Psoas muscle (tissue), 8 donors: ENCODE data around the gene MARCHF9. TPM values are rescaled to one million over a fixed set of nuclear protein-coding genes. Genes with fewer than 3 reads are reported as not detected.

Experiments
- ATAC-seq, 4 donors: fragments of 200-7000 bp; cut with Tn5 transposase; one replicate each; pipeline ENCODE4 v1.9.1; 2020; ENCODE audit warnings: moderate library complexity in 3 of 4, mild to moderate bottlenecking in 2 of 4
- DNase-seq, 2 donors: peaks; one replicate each; pipeline ENCODE4 v3.0.0-alpha.2; 2020
- H3K27ac ChIP-seq: fragments of 200-600 bp; one replicate; pipeline ENCODE4 v1.8.0; 2022
- H3K27me3 ChIP-seq, 3 donors: fragments of 200-600 bp in 1 of 3; one replicate each; pipeline versions ENCODE4 v1.6.1 to v1.8.0; 2013 to 2022; ENCODE audit warnings: low read length in 2 of 3, mild to moderate bottlenecking in 2 of 3, moderate library complexity in 1 of 3; ENCODE audit not compliant: insufficient read depth in 3 of 3
- H3K36me3 ChIP-seq, 2 donors: fragments of 200-600 bp in 1 of 2; one replicate each; pipeline versions ENCODE4 v1.6.1 to v1.8.0; 2013 to 2022; ENCODE audit warnings: low read depth in 1 of 2, mild to moderate bottlenecking in 1 of 2, moderate library complexity in 1 of 2; ENCODE audit not compliant: insufficient read depth in 1 of 2
- H3K4me1 ChIP-seq: fragments of 200-600 bp; one replicate; pipeline ENCODE4 v1.8.0; 2022
- H3K4me3 ChIP-seq: fragments of 200-600 bp; one replicate; pipeline ENCODE4 v1.8.0; 2022; ENCODE audit warnings: mild to moderate bottlenecking
- H3K9me3 ChIP-seq: fragments of 200-600 bp; one replicate; pipeline ENCODE4 v1.8.0; 2022
- WGBS, 3 donors: extraction: QIAGEN DNeasy Blood & Tissue Kit; methylation state at CpG; one replicate each; pipeline versions ENCODE4 v1.1.6 to v1.1.7; 2013; 5-methylcytosine and 5-hydroxymethylcytosine counted together
- intact Hi-C, 2 donors: fragments of 100-400 bp; cut with DNase I; formaldehyde crosslinking; loops; one replicate each; pipeline versions ENCODE4 v1.11.0 to v1.14.2; 2022
- polyA plus RNA-seq, 3 donors: library from polyadenylated mRNA; stranded (reverse); fragments of 200-250 nt; gene quantifications; one replicate each; pipeline ENCODE4 v1.2.3, GENCODE V29; 2013
- total RNA-seq, 4 donors: library from RNA; stranded (reverse); fragmentation: NEBNext Ultra II Directional in 2 of 4; extraction: Animal tissue kit (Norgen Biotek cat#: 25700) in 2 of 4; gene quantifications; one replicate each; pipeline versions ENCODE4 v1.2.1 to v1.2.4, GENCODE V29; 2021 to 2023
- TF ChIP-seq, protein P1 (sequence below): fragments of 200-600 bp; IDR thresholded peaks from one replicate; pipeline ENCODE4 v1.8.0; 2022; ENCODE audit warnings: antibody characterized with exemption
- donor health status: healthy with polysubstance abuse.
- donor health status: DM: no; HTN: no; CAD: no; lungs with moderate emphysema.
- donor health status: Bipolar disorder and iron deficiency.
- donor health status: healthy.
- donor health status: DM: yes; HTN: yes; CAD: no.
- donor health status: DM: no; HTN: no; CAD: no.
- donor health status: DM: no; HTN: no; CAD: no.
- donor health status: DM: yes; HTN: yes; CAD: no.

Gene MARCHF9
- total and polyA plus RNA-seq, 7 donors, result 5.7 to 9.4 (median 8.3) TPM

GRCh38 chr12:57760347-57760982 is 5.6 kb downstream of the MARCHF9 start:
- H3K4me1 ChIP-seq, result peaks cover 9% of the 10 kb centered on the region
- H3K36me3 ChIP-seq, result peaks cover 0 to 21% of the 10 kb centered on the region in 2 donors
- peaks cover 0 to 44% (median 16%) of the 10 kb centered on the region in 3 donors for H3K27me3 ChIP-seq
- intact Hi-C loops, result no loop called here
- H3K27ac ChIP-seq, result no peak overlapping the region
- WGBS, 3 donors, result 87 to 90% (median 89%) methylated on average over 3 of the region's 3 CpGs
- no peak overlapping the region for H3K4me3 ChIP-seq
- TF ChIP-seq, protein P1, sequence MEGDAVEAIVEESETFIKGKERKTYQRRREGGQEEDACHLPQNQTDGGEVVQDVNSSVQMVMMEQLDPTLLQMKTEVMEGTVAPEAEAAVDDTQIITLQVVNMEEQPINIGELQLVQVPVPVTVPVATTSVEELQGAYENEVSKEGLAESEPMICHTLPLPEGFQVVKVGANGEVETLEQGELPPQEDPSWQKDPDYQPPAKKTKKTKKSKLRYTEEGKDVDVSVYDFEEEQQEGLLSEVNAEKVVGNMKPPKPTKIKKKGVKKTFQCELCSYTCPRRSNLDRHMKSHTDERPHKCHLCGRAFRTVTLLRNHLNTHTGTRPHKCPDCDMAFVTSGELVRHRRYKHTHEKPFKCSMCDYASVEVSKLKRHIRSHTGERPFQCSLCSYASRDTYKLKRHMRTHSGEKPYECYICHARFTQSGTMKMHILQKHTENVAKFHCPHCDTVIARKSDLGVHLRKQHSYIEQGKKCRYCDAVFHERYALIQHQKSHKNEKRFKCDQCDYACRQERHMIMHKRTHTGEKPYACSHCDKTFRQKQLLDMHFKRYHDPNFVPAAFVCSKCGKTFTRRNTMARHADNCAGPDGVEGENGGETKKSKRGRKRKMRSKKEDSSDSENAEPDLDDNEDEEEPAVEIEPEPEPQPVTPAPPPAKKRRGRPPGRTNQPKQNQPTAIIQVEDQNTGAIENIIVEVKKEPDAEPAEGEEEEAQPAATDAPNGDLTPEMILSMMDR, result no peak
- DNase-seq (no peak), ATAC-seq (no peak)
- H3K9me3 ChIP-seq, result no peaks in the 10 kb centered on the region

- intact Hi-C loops, result no loop called here
- H3K9me3 ChIP-seq, result no peaks in the 10 kb centered on the region
Measured at GRCh38 chr12:57761391-57761998, 6.6 kb downstream of the MARCHF9 start.

GRCh38 chr12:57762463-57762862 is 7.6 kb downstream of the MARCHF9 start:
- 85 to 92% (median 91%) methylated on average over 2 of the region's 2 CpGs for WGBS, 3 donors
- peaks cover 0 to 18% of the 10 kb centered on the region in 2 donors for H3K36me3 ChIP-seq
- DNase-seq, result no peak
- no peak overlapping the region for H3K4me3 ChIP-seq
- intact Hi-C loops, result no loop called here
- H3K27me3 ChIP-seq, result peaks cover 0 to 54% (median 29%) of the 10 kb centered on the region in 3 donors
- peaks cover 18% of the 10 kb centered on the region for H3K4me1 ChIP-seq
- no peak overlapping the region for H3K27ac ChIP-seq
- H3K9me3 ChIP-seq, result no peaks in the 10 kb centered on the region
- TF ChIP-seq, protein P1, result no peak
- ATAC-seq, result no peak

More at GRCh38 chr12:57761391-57761998, 6.6 kb downstream of the MARCHF9 start:
- no peak overlapping the region for H3K4me3 ChIP-seq
- peaks cover 0 to 50% (median 24%) of the 10 kb centered on the region in 3 donors for H3K27me3 ChIP-seq
- ATAC-seq, result no peak
- TF ChIP-seq, protein P1, result no peak
- peaks cover 0 to 21% of the 10 kb centered on the region in 2 donors for H3K36me3 ChIP-seq
- H3K27ac ChIP-seq, result no peak overlapping the region
- no peak for DNase-seq
- 92 to 94% (median 94%) methylated on average over 4 of the region's 4 CpGs for WGBS, 3 donors
- peaks cover 14% of the 10 kb centered on the region for H3K4me1 ChIP-seq

GRCh38 chr12:57763881-57764661 is 9.2 kb downstream of the MARCHF9 start:
- peaks cover 0 to 54% (median 29%) of the 10 kb centered on the region in 3 donors for H3K27me3 ChIP-seq
- no peak overlapping the region for H3K4me3 ChIP-seq
- 65 to 75% (median 73%) methylated on average over 6 of the region's 6 CpGs for WGBS, 3 donors
- ATAC-seq (no peak), DNase-seq (no peak)
- H3K9me3 ChIP-seq, result no peaks in the 10 kb centered on the region
- TF ChIP-seq, protein P1, result no peak
- H3K4me1 ChIP-seq, result peaks cover 18% of the 10 kb centered on the region
- H3K27ac ChIP-seq, result no peak overlapping the region
- H3K36me3 ChIP-seq, result peaks cover 0 to 16% of the 10 kb centered on the region in 2 donors
- intact Hi-C loops, result no loop called here
